ENCODE data around the gene GNPTG.

Gene GNPTG

DNA sequence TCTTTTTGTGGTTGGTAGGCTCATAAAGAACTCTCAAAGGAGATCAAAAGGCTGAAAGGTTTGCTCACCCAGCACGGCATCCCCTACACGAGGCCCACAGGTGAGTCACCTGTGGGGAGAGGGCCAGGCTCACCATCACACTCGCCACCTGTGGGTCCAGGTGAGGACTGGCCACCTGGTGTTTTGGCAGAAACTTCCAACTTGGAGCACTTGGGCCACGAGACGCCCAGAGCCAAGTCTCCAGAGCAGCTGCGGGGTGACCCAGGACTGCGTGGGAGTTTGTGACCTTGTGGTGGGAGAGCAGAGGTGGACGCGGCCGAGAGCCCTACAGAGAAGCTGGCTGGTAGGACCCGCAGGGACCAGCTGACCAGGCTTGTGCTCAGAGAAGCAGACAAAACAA lies 11.1 kb downstream of the GNPTG start:
- WGBS (ENCODE audit: insufficient coverage, insufficient read length): no CpG with 5 or more reads among the region's 11 CpGs
- no peak overlapping the region for H3K27ac ChIP-seq (ENCODE audit: low read length)
- H3K27me3 ChIP-seq (ENCODE audit: control insufficient read depth, insufficient read depth, low read length): no peaks in the 10 kb centered on the region
- no peaks in the 10 kb centered on the region; the same call in 1 of the 2 replicates for H3K4me1 ChIP-seq (ENCODE audit: control insufficient read depth, insufficient read depth, low read length)
- no peak for DNase-seq (ENCODE audit: low read depth, low spot score)
- no peak overlapping the region for H3K4me3 ChIP-seq (ENCODE audit: low read length)
- H3K9me3 ChIP-seq (ENCODE audit: control insufficient read depth, insufficient read depth, low read length): no peaks in the 10 kb centered on the region
- H3K36me3 ChIP-seq (ENCODE audit: control insufficient read depth, insufficient read depth, low read length): peaks cover 39% of the 10 kb centered on the region

DNA sequence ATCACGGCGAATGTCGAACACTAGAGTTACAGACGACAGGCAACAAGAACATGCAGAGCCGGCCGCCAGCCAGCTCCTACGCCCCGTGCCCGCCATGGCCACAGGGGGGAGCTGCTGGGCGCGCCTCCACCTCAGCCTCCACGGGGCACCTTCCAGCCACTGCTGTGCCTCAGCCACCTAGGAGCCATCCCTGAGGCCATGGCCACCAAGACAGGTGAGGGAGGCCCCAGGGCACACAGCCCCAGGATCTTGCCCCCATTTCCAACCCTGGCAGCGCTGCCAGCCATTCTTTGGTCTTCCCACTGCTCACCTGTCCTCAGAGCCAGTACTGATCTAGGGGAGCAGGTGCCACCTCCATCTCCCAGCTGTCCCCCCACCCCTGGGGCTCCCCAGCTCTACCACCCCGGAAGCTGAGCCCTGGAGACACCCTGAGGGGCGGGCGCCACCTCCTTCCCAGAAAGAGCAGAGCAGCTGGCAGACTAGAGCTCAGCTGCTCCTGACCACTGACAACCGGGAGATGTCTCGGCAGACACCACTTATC lies 11.8 kb downstream of the GNPTG start:
- H3K4me1 ChIP-seq (ENCODE audit: control insufficient read depth, insufficient read depth, low read length): no peaks in the 10 kb centered on the region; the same call in 1 of the 2 replicates
- no peak for DNase-seq (ENCODE audit: low read depth, low spot score)
- no peaks in the 10 kb centered on the region for H3K9me3 ChIP-seq (ENCODE audit: control insufficient read depth, insufficient read depth, low read length)
- WGBS (ENCODE audit: insufficient coverage, insufficient read length): no CpG with 5 or more reads among the region's 18 CpGs
- H3K27me3 ChIP-seq (ENCODE audit: control insufficient read depth, insufficient read depth, low read length): no peaks in the 10 kb centered on the region
- peaks cover 39% of the 10 kb centered on the region for H3K36me3 ChIP-seq (ENCODE audit: control insufficient read depth, insufficient read depth, low read length)
- H3K4me3 ChIP-seq (ENCODE audit: low read length): no peak overlapping the region
- no peak overlapping the region for H3K27ac ChIP-seq (ENCODE audit: low read length)

DNA sequence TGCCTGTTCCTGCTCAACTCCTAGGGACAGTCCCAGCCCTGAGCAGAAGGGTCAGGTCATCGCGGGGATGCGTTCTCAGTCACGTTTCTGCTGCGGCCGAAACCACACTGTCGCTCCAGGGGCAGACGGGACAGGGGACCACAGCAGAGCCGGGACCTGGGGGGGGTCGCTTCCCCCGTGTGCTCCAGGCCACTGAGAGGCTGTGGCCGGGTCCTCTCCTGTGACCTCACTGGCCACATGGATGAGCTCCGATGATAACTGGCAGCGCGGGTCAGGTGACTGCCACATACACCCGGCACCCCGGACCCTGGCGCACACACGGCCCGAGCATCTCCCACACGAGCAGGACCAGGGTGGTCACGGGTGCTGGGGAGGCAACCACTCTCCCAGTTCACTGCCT lies 12.8 kb downstream of the GNPTG start:
- no CpG with 5 or more reads among the region's 22 CpGs for WGBS (ENCODE audit: insufficient coverage, insufficient read length)

DNA sequence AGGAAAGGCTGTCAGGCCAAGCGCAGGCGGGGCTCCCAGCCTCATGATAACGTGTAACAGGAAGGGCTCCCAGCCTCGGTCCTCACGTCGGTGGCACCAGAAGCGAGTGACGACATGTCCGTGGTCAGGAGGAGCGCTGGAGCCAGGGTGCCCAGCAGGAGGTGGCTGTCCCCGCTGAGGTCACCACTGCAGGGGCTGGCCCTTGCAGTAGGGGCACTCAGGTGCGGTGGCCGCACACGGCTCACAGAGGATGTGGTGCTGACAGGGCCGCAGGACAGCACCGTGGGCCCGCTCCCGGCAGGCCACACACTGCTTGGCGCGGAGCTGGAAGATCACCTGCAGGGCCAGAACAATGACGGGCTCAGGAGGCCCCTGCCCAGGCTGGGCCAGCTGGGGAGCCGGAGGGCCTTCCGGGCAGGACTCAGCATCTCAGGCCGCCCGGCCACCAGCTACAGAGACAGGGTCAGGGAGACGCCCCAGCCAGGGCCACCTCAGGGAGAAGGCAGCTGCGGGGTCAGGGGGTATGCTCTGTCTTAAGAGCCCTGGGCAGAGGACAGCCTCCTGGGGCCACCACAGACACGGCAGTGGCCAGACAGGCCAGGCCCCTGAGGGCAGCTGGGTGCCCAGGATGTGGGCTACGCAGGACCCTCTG lies 14.5 kb downstream of the GNPTG start:
- no peak overlapping the region for H3K27ac ChIP-seq (ENCODE audit: low read length)
- no CpG with 5 or more reads among the region's 29 CpGs for WGBS (ENCODE audit: insufficient coverage, insufficient read length)
- H3K36me3 ChIP-seq (ENCODE audit: control insufficient read depth, insufficient read depth, low read length): peaks cover 43% of the 10 kb centered on the region

More for the DNA sequence above, 12.8 kb downstream of the GNPTG start:
- H3K27ac ChIP-seq (ENCODE audit: low read length): no peak overlapping the region
- no peak for DNase-seq (ENCODE audit: low read depth, low spot score)
- no peak overlapping the region; the same call in 1 of the 2 replicates for H3K4me3 ChIP-seq (ENCODE audit: low read length)
- no peaks in the 10 kb centered on the region for H3K27me3 ChIP-seq (ENCODE audit: control insufficient read depth, insufficient read depth, low read length)
- no peaks in the 10 kb centered on the region for H3K9me3 ChIP-seq (ENCODE audit: control insufficient read depth, insufficient read depth, low read length)
- no peaks in the 10 kb centered on the region; the same call in 1 of the 2 replicates for H3K4me1 ChIP-seq (ENCODE audit: control insufficient read depth, insufficient read depth, low read length)
- peaks cover 39% of the 10 kb centered on the region for H3K36me3 ChIP-seq (ENCODE audit: control insufficient read depth, insufficient read depth, low read length)

DNA sequence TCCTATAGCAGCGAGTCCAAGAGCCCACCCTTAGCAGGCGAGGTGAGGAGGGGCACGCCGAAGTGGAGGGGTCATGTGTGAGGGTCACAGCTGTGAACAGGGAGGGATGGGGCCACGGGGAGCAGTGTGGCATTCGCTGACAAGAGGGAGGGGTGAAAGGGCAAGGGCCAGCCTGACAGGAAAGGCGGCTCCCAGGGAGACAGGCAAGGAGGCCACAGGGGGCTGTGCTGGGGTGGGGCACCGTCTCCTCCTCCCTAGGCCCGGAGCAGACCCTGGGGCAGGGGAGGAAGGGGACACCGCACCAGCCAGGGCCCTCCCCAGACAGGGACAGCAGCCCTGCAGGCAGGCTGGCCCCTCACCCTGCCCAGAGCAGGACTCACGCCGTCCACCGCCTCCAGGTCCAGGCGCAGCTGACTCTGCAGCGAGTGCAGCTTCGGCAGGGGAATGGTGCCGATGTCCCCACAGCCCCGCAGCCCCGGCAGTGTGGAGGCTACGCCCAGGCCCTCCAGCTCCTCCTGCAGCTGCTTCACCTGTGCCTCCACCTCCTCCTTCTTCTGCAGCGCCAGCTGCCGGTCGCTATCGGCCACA lies 15.1 kb downstream of the GNPTG start:
- no peaks in the 10 kb centered on the region for H3K27me3 ChIP-seq (ENCODE audit: control insufficient read depth, insufficient read depth, low read length)
- no peaks in the 10 kb centered on the region for H3K9me3 ChIP-seq (ENCODE audit: control insufficient read depth, insufficient read depth, low read length)
- no peak overlapping the region for H3K4me3 ChIP-seq (ENCODE audit: low read length)
- H3K27ac ChIP-seq (ENCODE audit: low read length): no peak overlapping the region
- DNase-seq (ENCODE audit: low read depth, low spot score): no peak
- no peaks in the 10 kb centered on the region; the same call in 1 of the 2 replicates for H3K4me1 ChIP-seq (ENCODE audit: control insufficient read depth, insufficient read depth, low read length)
- H3K36me3 ChIP-seq (ENCODE audit: control insufficient read depth, insufficient read depth, low read length): peaks cover 46% of the 10 kb centered on the region
- no CpG with 5 or more reads among the region's 24 CpGs for WGBS (ENCODE audit: insufficient coverage, insufficient read length)

More for the DNA sequence above, 14.5 kb downstream of the GNPTG start:
- Histone ChIP-seq H3K27me3 (ENCODE audit: control insufficient read depth, insufficient read depth, low read length) (no peaks in the 10 kb centered on the region), H3K9me3 (ENCODE audit: control insufficient read depth, insufficient read depth, low read length) (no peaks in the 10 kb centered on the region), H3K4me1 (ENCODE audit: control insufficient read depth, insufficient read depth, low read length) (no peaks in the 10 kb centered on the region; the same call in 1 of the 2 replicates), H3K4me3 (ENCODE audit: low read length) (no peak overlapping the region; the same call in 1 of the 2 replicates)
- no peak for DNase-seq (ENCODE audit: low read depth, low spot score)

DNA sequence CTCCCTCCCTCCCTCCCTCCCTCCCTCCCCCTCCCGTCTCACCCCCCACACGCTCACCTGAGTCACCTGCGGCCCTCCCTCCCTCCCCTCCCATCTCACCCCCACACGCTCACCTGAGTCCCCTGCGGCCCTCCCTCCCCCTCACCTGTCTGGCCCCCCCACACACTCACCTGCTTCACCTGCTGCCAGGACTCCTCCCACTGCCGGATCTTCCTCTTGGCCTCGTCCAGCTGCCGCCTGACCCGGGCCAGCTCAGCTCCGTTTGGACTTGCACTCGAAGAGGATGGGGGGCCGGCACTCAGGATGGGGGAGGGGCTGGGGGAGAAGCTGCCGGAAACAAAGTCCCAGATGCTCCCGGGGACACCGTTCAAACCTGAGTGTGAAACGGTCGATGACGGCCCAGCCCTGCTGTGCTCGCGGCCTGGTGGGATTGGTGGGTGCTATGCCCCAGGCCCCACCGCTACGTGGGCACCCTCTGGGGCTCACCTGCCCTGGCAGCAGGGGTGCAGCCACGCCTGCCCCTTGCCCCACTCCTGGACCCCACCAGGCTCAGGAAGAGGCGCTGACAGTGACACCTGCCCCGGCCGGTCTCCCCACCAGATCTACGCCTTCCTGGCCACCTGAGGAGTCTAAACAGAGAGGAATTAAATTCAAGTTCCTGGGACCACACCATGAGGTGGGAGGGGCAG lies 15.9 kb downstream of the GNPTG start:
- Histone ChIP-seq H3K27me3 (ENCODE audit: control insufficient read depth, insufficient read depth, low read length) (no peaks in the 10 kb centered on the region), H3K36me3 (ENCODE audit: control insufficient read depth, insufficient read depth, low read length) (peaks cover 40% of the 10 kb centered on the region), H3K4me1 (ENCODE audit: control insufficient read depth, insufficient read depth, low read length) (no peaks in the 10 kb centered on the region; the same call in 1 of the 2 replicates), H3K9me3 (ENCODE audit: control insufficient read depth, insufficient read depth, low read length) (no peaks in the 10 kb centered on the region), H3K4me3 (ENCODE audit: low read length) (no peak overlapping the region), H3K27ac (ENCODE audit: low read length) (no peak overlapping the region)
- WGBS (ENCODE audit: insufficient coverage, insufficient read length): no CpG with 5 or more reads among the region's 27 CpGs
- no peak for DNase-seq (ENCODE audit: low read depth, low spot score)

DNA sequence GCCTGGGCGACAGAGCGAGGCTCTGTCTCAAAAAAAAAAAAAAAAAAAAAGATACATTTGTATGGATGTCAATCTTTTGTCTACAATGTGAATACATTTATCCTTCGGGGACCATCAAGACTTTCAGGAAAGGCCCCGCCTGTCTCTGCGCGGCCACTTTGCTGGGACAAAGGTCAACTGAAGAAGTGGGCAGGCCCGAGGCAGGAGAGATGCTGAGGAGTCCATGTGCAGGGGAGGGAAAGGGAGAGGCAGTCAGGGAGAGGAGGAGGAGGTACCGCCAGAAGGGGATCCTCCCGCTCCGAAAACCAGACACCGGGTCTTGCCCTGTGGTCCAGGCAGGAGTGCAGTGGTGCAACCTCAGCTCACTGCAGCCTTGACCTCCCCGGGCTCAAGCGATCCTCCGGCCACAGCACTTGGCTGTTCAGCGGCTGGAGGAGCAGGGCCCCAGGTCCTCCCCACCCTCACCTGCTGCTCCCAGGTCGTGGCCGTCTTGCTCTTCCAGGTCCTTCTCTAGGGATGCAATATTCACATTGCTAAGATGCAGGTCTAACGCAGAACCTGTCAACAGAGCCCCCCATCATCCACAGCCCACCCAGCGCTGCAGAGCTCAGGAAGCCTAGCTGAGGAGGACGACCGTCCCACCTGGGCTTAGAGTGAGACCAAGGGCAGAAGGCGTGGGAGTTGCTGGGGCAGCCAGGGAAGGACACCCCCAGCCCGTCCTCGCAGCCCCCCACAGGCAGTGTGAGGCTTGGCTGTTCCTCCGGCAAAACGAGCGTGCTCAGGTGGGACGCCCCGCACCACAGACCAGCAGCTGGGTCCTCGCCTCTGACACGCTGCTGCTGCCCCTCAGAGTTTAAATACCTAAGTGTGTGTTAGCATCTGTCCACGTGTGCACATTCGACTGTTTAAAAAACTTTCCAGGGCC lies 19.6 kb downstream of the GNPTG start:
- Histone ChIP-seq H3K27me3 (ENCODE audit: control insufficient read depth, insufficient read depth, low read length) (no peaks in the 10 kb centered on the region), H3K4me1 (ENCODE audit: control insufficient read depth, insufficient read depth, low read length) (no peaks in the 10 kb centered on the region; the same call in 1 of the 2 replicates), H3K36me3 (ENCODE audit: control insufficient read depth, insufficient read depth, low read length) (peaks cover 18% of the 10 kb centered on the region), H3K27ac (ENCODE audit: low read length) (no peak overlapping the region), H3K9me3 (ENCODE audit: control insufficient read depth, insufficient read depth, low read length) (no peaks in the 10 kb centered on the region), H3K4me3 (ENCODE audit: low read length) (no peak overlapping the region)
- DNase-seq (ENCODE audit: low read depth, low spot score): no peak
- no CpG with 5 or more reads among the region's 33 CpGs for WGBS (ENCODE audit: insufficient coverage, insufficient read length)

DNA sequence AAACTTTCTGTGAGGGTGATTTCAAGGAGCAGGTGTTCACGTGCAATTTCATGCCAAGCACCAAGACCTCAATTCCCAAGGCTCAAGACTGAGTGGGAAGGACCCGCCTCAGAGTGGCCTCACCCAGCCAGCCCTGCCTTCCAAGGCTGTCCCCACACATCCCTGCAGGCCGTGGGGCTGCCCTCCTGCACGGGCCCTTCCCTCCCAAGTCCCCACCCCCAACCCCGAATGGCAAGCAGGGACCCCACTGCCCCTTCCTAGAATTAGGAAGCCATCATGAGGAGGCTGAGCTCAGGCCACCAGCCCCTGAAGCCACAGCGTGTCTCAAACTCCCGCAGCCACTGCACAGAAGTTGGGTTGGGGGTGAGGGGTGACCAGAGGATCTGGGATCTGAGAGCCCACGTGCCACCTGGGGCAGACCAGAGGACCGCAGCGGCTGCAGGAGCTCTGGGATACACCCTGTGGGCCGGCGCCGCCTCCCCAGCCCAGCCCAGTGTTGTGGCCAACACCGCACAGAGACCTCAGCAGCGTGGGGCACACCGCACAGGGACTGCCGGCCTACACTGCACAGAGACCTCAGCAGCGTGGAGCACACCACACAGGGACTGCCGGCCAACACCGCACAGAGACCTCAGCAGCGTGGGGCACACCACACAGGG lies 20.7 kb downstream of the GNPTG start:
- Histone ChIP-seq H3K27me3 (ENCODE audit: control insufficient read depth, insufficient read depth, low read length) (no peaks in the 10 kb centered on the region), H3K36me3 (ENCODE audit: control insufficient read depth, insufficient read depth, low read length) (peaks cover 10% of the 10 kb centered on the region), H3K27ac (ENCODE audit: low read length) (no peak overlapping the region), H3K4me3 (ENCODE audit: low read length) (no peak overlapping the region), H3K9me3 (ENCODE audit: control insufficient read depth, insufficient read depth, low read length) (no peaks in the 10 kb centered on the region), H3K4me1 (ENCODE audit: control insufficient read depth, insufficient read depth, low read length) (no peaks in the 10 kb centered on the region; the same call in 1 of the 2 replicates)
- DNase-seq (ENCODE audit: low read depth, low spot score): no peak
- no CpG with 5 or more reads among the region's 21 CpGs for WGBS (ENCODE audit: insufficient coverage, insufficient read length)

DNA sequence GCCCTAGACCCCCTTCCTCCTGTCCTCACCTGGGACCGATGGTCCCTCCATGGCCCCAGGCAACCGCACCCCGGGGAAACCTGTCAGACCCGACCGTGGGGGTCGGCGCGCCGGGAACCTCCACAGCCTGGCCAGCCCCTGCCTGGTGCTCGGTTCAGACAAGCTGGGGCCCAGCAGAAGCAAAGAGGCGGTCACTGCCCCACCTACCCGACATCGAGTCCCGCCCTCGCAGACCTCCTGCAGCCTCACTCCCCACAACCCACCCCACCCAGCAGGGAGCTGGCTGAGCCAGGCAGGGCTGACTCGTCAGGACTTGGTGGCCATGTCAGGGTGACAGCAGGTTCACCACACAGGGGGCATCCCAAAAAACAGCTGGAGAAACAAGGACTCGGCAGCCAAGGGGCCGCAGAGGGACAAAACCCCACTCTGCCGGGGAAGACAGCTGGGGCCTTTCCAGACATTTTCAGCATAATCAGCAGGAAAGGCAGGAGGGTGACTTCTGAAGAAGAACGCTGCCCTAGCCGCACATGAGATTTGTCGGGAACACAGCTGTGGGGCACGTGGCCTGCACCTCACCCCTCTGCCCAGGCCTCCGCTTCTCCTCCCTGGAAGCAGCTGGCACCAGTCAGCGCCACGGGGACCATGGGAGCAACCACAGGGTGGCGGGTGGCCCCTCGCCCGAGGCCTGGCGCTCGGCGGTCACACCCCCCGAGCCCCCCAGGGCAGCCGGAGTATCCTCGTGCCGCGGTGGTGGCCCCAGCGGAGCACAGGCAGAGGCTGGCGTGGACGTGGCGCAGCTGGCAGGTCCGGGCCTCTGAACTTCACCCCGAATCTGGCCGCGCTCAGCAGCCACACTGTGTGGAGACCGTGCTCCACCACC lies 22.9 kb downstream of the GNPTG start:
- no peak overlapping the region for H3K27ac ChIP-seq (ENCODE audit: low read length)
- no CpG with 5 or more reads among the region's 46 CpGs for WGBS (ENCODE audit: insufficient coverage, insufficient read length)
- H3K27me3 ChIP-seq (ENCODE audit: control insufficient read depth, insufficient read depth, low read length): no peaks in the 10 kb centered on the region
- no peaks in the 10 kb centered on the region for H3K9me3 ChIP-seq (ENCODE audit: control insufficient read depth, insufficient read depth, low read length)
- no peak for DNase-seq (ENCODE audit: low read depth, low spot score)
- H3K4me3 ChIP-seq (ENCODE audit: low read length): no peak overlapping the region
- H3K36me3 ChIP-seq (ENCODE audit: control insufficient read depth, insufficient read depth, low read length): peaks cover 9% of the 10 kb centered on the region
- no peaks in the 10 kb centered on the region; the same call in none of the 2 replicates for H3K4me1 ChIP-seq (ENCODE audit: control insufficient read depth, insufficient read depth, low read length)
